Erythroblast (primary cell): Measurements from ENCODE around the gene KCNJ2.

ENCODE experiments used
- GATA1 ChIP-seq: IDR thresholded peaks from 2 replicates; pipeline ENCODE4 v1.6.1; 2011; ENCODE audit warnings: low read depth, mild to moderate bottlenecking, control low read depth, low read length, moderate library complexity
- POLR2A ChIP-seq: IDR thresholded peaks from 2 replicates; pipeline ENCODE4 v1.6.1; 2011; ENCODE audit warnings: mild to moderate bottlenecking, low read length

GRCh38 chr17:70157151-70157550 is 12.2 kb upstream of the KCNJ2 start:
- TF ChIP-seq POLR2A, result no peak
- TF ChIP-seq GATA1, result no peak
